Keratinocyte (primary cell): ENCODE data around the gene ABCC3.

Experiments
- CTCF ChIP-seq, 3 experiments: IDR thresholded peaks in 1 of 3; conservative IDR thresholded peaks in 1 of 3; optimal IDR thresholded peaks in 1 of 3; 2 replicates in 2 of 3; 3 replicates in 1 of 3; pipeline versions ENCODE3 to v1.5.1; 2011; ENCODE audit warnings: low read length in 3 of 3, mild to moderate bottlenecking in 3 of 3, moderate library complexity in 2 of 3, control low read depth in 1 of 3, inconsistent platforms in 1 of 3; ENCODE audit not compliant: insufficient read depth in 2 of 3; ENCODE audit errors: extremely low read depth in 1 of 3
- EZH2 ChIP-seq: IDR thresholded peaks from one replicate; pipeline ENCODE4 v1.6.1; 2012; ENCODE audit warnings: inconsistent platforms, mild to moderate bottlenecking, low read length, moderate library complexity

- TF ChIP-seq CTCF (optimal IDR thresholded peaks at IDR 0.05 in 1 of 3, IDR thresholded peaks at IDR 0.05 in 1 of 3, conservative IDR thresholded peaks at IDR 0.05 in 1 of 3; ENCODE audit: extremely low read depth in 1 of 3, insufficient read depth in 2 of 3, low read length in 3 of 3) (no peak), EZH2 (no peak)
Observed at GRCh38 chr17:50598487-50598886, 36.2 kb upstream of the ABCC3 start.
